ENCODE measurements around the gene WBP2. TPM values are rescaled to one million over a fixed set of nuclear protein-coding genes. Genes with fewer than 3 reads are reported as not detected.

Gene WBP2
- total and polyA plus RNA-seq, 2 of the 13 experiments (the other 11 are each of a cell fraction or from before 2014, with no cell fraction given) = 29.2 to 29.5 TPM

- TF ChIP-seq CSRNP2 (CRISPR knock-in tag; conservative IDR thresholded peaks at IDR 0.05; ENCODE audit: low read depth) (no peak), ZBTB21 (CRISPR knock-in tag; IDR thresholded peaks at IDR 0.05) (no peak), ZNF770 (CRISPR knock-in tag; IDR thresholded peaks at IDR 0.05) (peak; percentile 54; the same call in 1 of the 2 replicates), ZNF891 (CRISPR knock-in tag; IDR thresholded peaks at IDR 0.05) (no peak), ZBTB20 (CRISPR knock-in tag; IDR thresholded peaks at IDR 0.05; ENCODE audit: borderline replicate concordance, low read depth) (no peak), MXI1 (IDR thresholded peaks at IDR 0.05; ENCODE audit: borderline replicate concordance, low read depth, low read length) (no peak), ZNF513 (CRISPR knock-in tag; conservative IDR thresholded peaks at IDR 0.05) (no peak), ZNF205 (CRISPR knock-in tag; IDR thresholded peaks at IDR 0.05) (no peak), STAT6 (CRISPR knock-in tag; IDR thresholded peaks at IDR 0.05; ENCODE audit: borderline replicate concordance) (no peak), HNRNPL (IDR thresholded peaks at IDR 0.05; ENCODE audit: low read depth, low read length) (0 out of 2 replicates have a peak, but pooled peaks have one; percentile 33), FOXK1 (CRISPR knock-in tag; IDR thresholded peaks at IDR 0.05; ENCODE audit: borderline replicate concordance, low read depth) (no peak), CENPBD1 (CRISPR knock-in tag; IDR thresholded peaks at IDR 0.05; ENCODE audit: borderline replicate concordance, low read depth) (no peak), ZNF713 (CRISPR knock-in tag; IDR thresholded peaks at IDR 0.05) (no peak), TGIF2 (CRISPR knock-in tag; IDR thresholded peaks at IDR 0.05) (no peak), ZNF441 (CRISPR knock-in tag; IDR thresholded peaks at IDR 0.05; ENCODE audit: borderline replicate concordance) (no peak), E2F1 (CRISPR knock-in tag; IDR thresholded peaks at IDR 0.05) (no peak), SMAD9 (CRISPR knock-in tag; IDR thresholded peaks at IDR 0.05) (no peak), SNRNP70 (IDR thresholded peaks at IDR 0.05; ENCODE audit: low read depth, low read length) (no peak), ZNF652 (CRISPR knock-in tag; IDR thresholded peaks at IDR 0.05; ENCODE audit: borderline replicate concordance, low read depth) (no peak)
These were observed 19.4 kb upstream of the WBP2 start (continued) for GRCh38 chr17:75874323-75875181.

Data from HepG2 (cell line).